Activated T-cell treated with anti-CD3 and anti-CD28 coated beads, Interleukin-2, amount 50 U/mL, for 4 hours (primary cell): Measurements from ENCODE around the gene PPFIA4. TPM values are rescaled to one million over a fixed set of nuclear protein-coding genes. Genes with fewer than 3 reads are reported as not detected.

Experiments
- ATAC-seq, 2 donors: fragments of 200-7000 bp; cut with Tn5 transposase; one replicate each; pipeline ENCODE4 v1.10.0; 2021
- DNase-seq: peaks from one replicate; pipeline ENCODE4 v3.0.0-alpha.2; 2020
- H3K27me3 Mint-ChIP-seq: one replicate; pipeline ENCODE4 v1.8.0; 2021; ENCODE audit warnings: low read depth, mixed read lengths
- H3K36me3 Mint-ChIP-seq: one replicate; pipeline ENCODE4 v1.8.0; 2022; ENCODE audit warnings: mixed read lengths; ENCODE audit not compliant: insufficient read depth
- H3K4me1 Mint-ChIP-seq: one replicate; pipeline ENCODE4 v1.8.0; 2021; ENCODE audit warnings: low read depth, mixed read lengths
- H3K4me3 Mint-ChIP-seq: one replicate; pipeline ENCODE4 v1.8.0; 2021; ENCODE audit warnings: mild to moderate bottlenecking, moderate library complexity, mixed read lengths
- H3K9me3 Mint-ChIP-seq: one replicate; pipeline ENCODE4 v1.8.0; 2021; ENCODE audit warnings: mixed read lengths
- total RNA-seq, 3 donors: library from RNA; stranded (reverse); gene quantifications; one replicate each; pipeline ENCODE4 v1.2.1, GENCODE V29; 2021

The PPFIA4 gene
- total RNA-seq, 3 donors from 2014 or later, result 0.37 to 1.2 (median 0.82) TPM

- peaks cover 5% of the 10 kb centered on the region for H3K4me1 Mint-ChIP-seq
- peaks cover 7% of the 10 kb centered on the region for H3K27me3 Mint-ChIP-seq
- ATAC-seq, result no peak
- no peaks in the 10 kb centered on the region for H3K36me3 Mint-ChIP-seq
- no peak overlapping the region for H3K4me3 Mint-ChIP-seq
- no peaks in the 10 kb centered on the region for H3K9me3 Mint-ChIP-seq
- no peak for DNase-seq
These were observed 5.2 kb downstream of the PPFIA4 start for GRCh38 chr1:203031467-203031866.

GRCh38 chr1:203033287-203033686 is 7.0 kb downstream of the PPFIA4 start:
- H3K27me3 Mint-ChIP-seq, result peaks cover under 1% of the 10 kb centered on the region
- ATAC-seq (no peak), DNase-seq (no peak)
- H3K4me1 Mint-ChIP-seq, result no peaks in the 10 kb centered on the region
- no peak overlapping the region for H3K4me3 Mint-ChIP-seq
- H3K9me3 Mint-ChIP-seq, result no peaks in the 10 kb centered on the region
- no peaks in the 10 kb centered on the region for H3K36me3 Mint-ChIP-seq

- no peaks in the 10 kb centered on the region for H3K4me1 Mint-ChIP-seq
- no peak overlapping the region for H3K4me3 Mint-ChIP-seq
- ATAC-seq (no peak), DNase-seq (no peak)
- H3K9me3 Mint-ChIP-seq, result no peaks in the 10 kb centered on the region
- H3K27me3 Mint-ChIP-seq, result peaks cover 4% of the 10 kb centered on the region
- no peaks in the 10 kb centered on the region for H3K36me3 Mint-ChIP-seq
These were observed 7.6 kb downstream of the PPFIA4 start for GRCh38 chr1:203033917-203034316.

GRCh38 chr1:203034422-203035110 is 8.3 kb downstream of the PPFIA4 start:
- Mint-ChIP-seq H3K36me3 (no peaks in the 10 kb centered on the region), H3K4me1 (no peaks in the 10 kb centered on the region), H3K27me3 (peaks cover 8% of the 10 kb centered on the region)

GRCh38 chr1:203035111-203036000 is 9.1 kb downstream of the PPFIA4 start:
- no peak for ATAC-seq
- Mint-ChIP-seq H3K27me3 (peaks cover 8% of the 10 kb centered on the region), H3K36me3 (no peaks in the 10 kb centered on the region), H3K9me3 (no peaks in the 10 kb centered on the region), H3K4me1 (no peaks in the 10 kb centered on the region), H3K4me3 (no peak overlapping the region)
- DNase-seq, result no peak

More at GRCh38 chr1:203034422-203035110, 8.3 kb downstream of the PPFIA4 start:
- Mint-ChIP-seq H3K4me3 (no peak overlapping the region), H3K9me3 (no peaks in the 10 kb centered on the region)
- ATAC-seq (no peak), DNase-seq (no peak)

- H3K9me3 Mint-ChIP-seq, result no peaks in the 10 kb centered on the region
- H3K4me1 Mint-ChIP-seq, result no peaks in the 10 kb centered on the region
- no peaks in the 10 kb centered on the region for H3K36me3 Mint-ChIP-seq
- no peak overlapping the region for H3K4me3 Mint-ChIP-seq
- peaks cover 8% of the 10 kb centered on the region for H3K27me3 Mint-ChIP-seq
- DNase-seq (no peak), ATAC-seq (no peak)
These were observed 9.8 kb downstream of the PPFIA4 start for GRCh38 chr1:203036135-203036534.

- Mint-ChIP-seq H3K27me3 (peaks cover 8% of the 10 kb centered on the region), H3K4me3 (no peak overlapping the region), H3K9me3 (no peaks in the 10 kb centered on the region), H3K36me3 (no peaks in the 10 kb centered on the region), H3K4me1 (no peaks in the 10 kb centered on the region)
- DNase-seq (no peak), ATAC-seq (no peak)
These were observed 10.2 kb downstream of the PPFIA4 start for GRCh38 chr1:203036537-203036936.

GRCh38 chr1:203037509-203038190 is 11.4 kb downstream of the PPFIA4 start:
- H3K27me3 Mint-ChIP-seq, result peaks cover 8% of the 10 kb centered on the region
- ATAC-seq (no peak), DNase-seq (no peak)
- H3K9me3 Mint-ChIP-seq, result no peaks in the 10 kb centered on the region
- H3K36me3 Mint-ChIP-seq, result no peaks in the 10 kb centered on the region
- H3K4me3 Mint-ChIP-seq, result no peak overlapping the region
- H3K4me1 Mint-ChIP-seq, result no peaks in the 10 kb centered on the region

- Mint-ChIP-seq H3K9me3 (no peaks in the 10 kb centered on the region), H3K36me3 (no peaks in the 10 kb centered on the region), H3K4me1 (no peaks in the 10 kb centered on the region), H3K27me3 (peaks cover 8% of the 10 kb centered on the region), H3K4me3 (no peak overlapping the region)
- ATAC-seq (no peak), DNase-seq (no peak)
These were observed 12.0 kb downstream of the PPFIA4 start for GRCh38 chr1:203038217-203038741.

- no peaks in the 10 kb centered on the region for H3K9me3 Mint-ChIP-seq
- peaks cover 8% of the 10 kb centered on the region for H3K27me3 Mint-ChIP-seq
- H3K4me1 Mint-ChIP-seq, result no peaks in the 10 kb centered on the region
- peak; percentile 64 for DNase-seq
- ATAC-seq, result peak; percentile 89 to 92
- no peak overlapping the region for H3K4me3 Mint-ChIP-seq
- H3K36me3 Mint-ChIP-seq, result no peaks in the 10 kb centered on the region
These were observed 12.8 kb downstream of the PPFIA4 start for GRCh38 chr1:203038891-203039608.

- Mint-ChIP-seq H3K9me3 (no peaks in the 10 kb centered on the region), H3K27me3 (peaks cover 8% of the 10 kb centered on the region), H3K4me1 (no peaks in the 10 kb centered on the region), H3K36me3 (no peaks in the 10 kb centered on the region), H3K4me3 (no peak overlapping the region)
- ATAC-seq, result peak in 1 of 2 donors; percentile 14
- DNase-seq, result no peak
These were observed 13.6 kb downstream of the PPFIA4 start for GRCh38 chr1:203039609-203040512.

GRCh38 chr1:203040513-203041275 is 14.4 kb downstream of the PPFIA4 start:
- Mint-ChIP-seq H3K4me1 (no peaks in the 10 kb centered on the region), H3K27me3 (peaks cover 8% of the 10 kb centered on the region), H3K36me3 (no peaks in the 10 kb centered on the region), H3K9me3 (no peaks in the 10 kb centered on the region), H3K4me3 (no peak overlapping the region)
- ATAC-seq, result no peak
- no peak for DNase-seq
